Upper lobe of left lung (tissue), 6 donors: ENCODE results near the gene SAPCD2. TPM values are rescaled to one million over a fixed set of nuclear protein-coding genes. Genes with fewer than 3 reads are reported as not detected.

Source experiments
- ATAC-seq, 2 donors: fragments of 200-7000 bp; cut with Tn5 transposase; one replicate each; pipeline ENCODE4 v1.9.1; 2022; ENCODE audit warnings: mild to moderate bottlenecking in 2 of 2, moderate library complexity in 2 of 2; ENCODE audit not compliant: low FRiP score in 2 of 2
- DNase-seq, 2 donors: peaks; one replicate each; pipeline ENCODE4 v3.0.0-alpha.2; 2019 to 2020
- H3K27ac ChIP-seq, 4 donors: fragments of 200-600 bp; sonication (generic); one replicate each; pipeline ENCODE4 v1.5.1; 2016 to 2019
- H3K27me3 ChIP-seq, 4 donors: fragments of 200-600 bp; sonication (generic); one replicate each; pipeline ENCODE4 v1.5.1; 2017 to 2019
- H3K36me3 ChIP-seq, 4 donors: fragments of 200-600 bp; sonication (generic); one replicate each; pipeline ENCODE4 v1.5.1; 2016 to 2019
- H3K4me1 ChIP-seq, 4 donors: fragments of 200-600 bp; sonication (generic); one replicate each; pipeline ENCODE4 v1.5.1; 2018 to 2019
- H3K4me3 ChIP-seq, 4 donors: fragments of 200-600 bp; sonication (generic); one replicate each; pipeline ENCODE4 v1.5.1; 2017 to 2019; ENCODE audit warnings: mild to moderate bottlenecking in 2 of 4, moderate library complexity in 1 of 4
- H3K9me3 ChIP-seq, 4 donors: fragments of 200-600 bp; sonication (generic); one replicate each; pipeline ENCODE4 v1.5.1; 2018 to 2019
- CTCF ChIP-seq, 6 experiments: fragments of 450-650 bp in 4 of 6; fragments of 200-600 bp in 2 of 6; sonication (generic) in 2 of 6; IDR thresholded peaks; one replicate each; pipeline ENCODE4 v1.5.1; 2016 to 2019; ENCODE audit warnings: antibody characterized with exemption in 6 of 6
- EP300 ChIP-seq, 4 donors: sonication (generic); formaldehyde crosslinking; IDR thresholded peaks; one replicate each; pipeline ENCODE4 v1.5.1; 2017; ENCODE audit warnings: antibody characterized with exemption in 4 of 4, control low read depth in 2 of 4
- POLR2A ChIP-seq, 4 donors: fragments of 450-650 bp; IDR thresholded peaks; one replicate each; pipeline ENCODE4 v1.5.1; 2016 to 2017; ENCODE audit warnings: antibody characterized with exemption in 4 of 4, mild to moderate bottlenecking in 2 of 4
- POLR2AphosphoS5 ChIP-seq, 2 donors: sonication (generic); formaldehyde crosslinking; IDR thresholded peaks; one replicate each; pipeline ENCODE4 v1.5.1; 2017; ENCODE audit warnings: antibody characterized with exemption in 2 of 2
- WGBS, 2 donors: methylation state at CpG; one replicate each; pipeline ENCODE4 v1.1.5; 2017 to 2018; 5-methylcytosine and 5-hydroxymethylcytosine counted together
- total RNA-seq, 6 donors: library from RNA; depleted of rRNA in 4 of 6; stranded (reverse); fragments of >200 nt in 4 of 6; gene quantifications; one replicate each; pipeline versions ENCODE4 v1.1.0 to v1.2.1, GENCODE V29; 2016 to 2021
- donor health status: DM: no; HTN: no; CAD: no; lungs with moderate emphysema.
- donor health status: DM: no; HTN: yes; CAD: no; lungs with severe emphysema.

SAPCD2 gene
- total RNA-seq, 6 donors from 2014 or later = 0.69 to 6.8 (median 1.4) TPM

GRCh38 chr9:137054932-137055384 is 15.4 kb downstream of the SAPCD2 start:
- peak in 1 of 2 donors; percentile 78 for DNase-seq
- no peaks in the 10 kb centered on the region for H3K9me3 ChIP-seq
- no peak overlapping the region for H3K27ac ChIP-seq
- no peaks in the 10 kb centered on the region for H3K36me3 ChIP-seq
- no peak for TF ChIP-seq CTCF (IDR thresholded peaks at IDR 0.05)
- peaks cover 23 to 34% (median 28%) of the 10 kb centered on the region in 4 donors for H3K4me1 ChIP-seq
- peaks cover 0 to 23% (median 13%) of the 10 kb centered on the region in 4 donors for H3K27me3 ChIP-seq
- 79 to 84% methylated on average over 12 to 16 of the region's 17 CpGs for whole genome bisulfite sequencing, 2 donors
- no peak for ATAC-seq
- H3K4me3 ChIP-seq = no peak overlapping the region

- Histone ChIP-seq H3K4me1 (peaks cover 23 to 34% (median 28%) of the 10 kb centered on the region in 4 donors), H3K27ac (peak within 1 kb of the TSS in 1 of 4 donors; percentile 39)
These were observed 16.1 kb downstream of the SAPCD2 start, which contains the start of gene ENTPD2 for GRCh38 chr9:137053944-137054931. Gene ENTPD2 (minus strand): TSS chr9:137054061. CDS start chr9:137053997, 64 bp downstream.

GRCh38 chr9:137052998-137053943 is 17.1 kb downstream of the SAPCD2 start:
- peaks cover 0 to 38% (median 19%) of the 10 kb centered on the region in 4 donors for H3K27me3 ChIP-seq
- DNase-seq = peak in 1 of 2 donors; percentile 87
- TF ChIP-seq CTCF (IDR thresholded peaks at IDR 0.05) (no peak), POLR2AphosphoS5 (IDR thresholded peaks at IDR 0.05) (no peak), EP300 (IDR thresholded peaks at IDR 0.05) (no peak), POLR2A (IDR thresholded peaks at IDR 0.05) (no peak)
- no peaks in the 10 kb centered on the region for H3K36me3 ChIP-seq
- H3K9me3 ChIP-seq = no peaks in the 10 kb centered on the region
- 22 to 57% methylated on average over 11 to 34 of the region's 71 CpGs for WGBS, 2 donors
- H3K27ac ChIP-seq = no peak overlapping the region
- H3K4me3 ChIP-seq = peak overlapping the region in 3 of 4 donors; percentile 48 to 57 (median 51)
- no peak for ATAC-seq
- peaks cover 23 to 41% (median 30%) of the 10 kb centered on the region in 4 donors for H3K4me1 ChIP-seq

More at GRCh38 chr9:137053944-137054931, 16.1 kb downstream of the SAPCD2 start, which contains the start of gene ENTPD2:
- Histone ChIP-seq H3K9me3 (no peaks in the 10 kb centered on the region), H3K36me3 (no peaks in the 10 kb centered on the region), H3K4me3 (peak within 1 kb of the TSS; percentile 1 to 57 (median 50)), H3K27me3 (peaks cover 0 to 29% (median 15%) of the 10 kb centered on the region in 4 donors)
- TF ChIP-seq POLR2AphosphoS5 (IDR thresholded peaks at IDR 0.05) (no peak), CTCF (IDR thresholded peaks at IDR 0.05) (peak in 1 of 6 experiments; percentile 1), POLR2A (IDR thresholded peaks at IDR 0.05) (peak in 1 of 4 donors; percentile 12)
- 35 to 76% methylated on average over 10 to 48 of the region's 90 CpGs for WGBS, 2 donors
- DNase-seq (peak; percentile 63 to 93), ATAC-seq (no peak)

- ATAC-seq (no peak), DNase-seq (no peak)
- H3K9me3 ChIP-seq = no peaks in the 10 kb centered on the region
- H3K27ac ChIP-seq = no peak overlapping the region
- H3K27me3 ChIP-seq = peaks cover 0 to 47% (median 24%) of the 10 kb centered on the region in 4 donors
- H3K4me1 ChIP-seq = peaks cover 23 to 41% (median 30%) of the 10 kb centered on the region in 4 donors
- no peaks in the 10 kb centered on the region for H3K36me3 ChIP-seq
- 83 to 91% methylated on average over 6 to 7 of the region's 8 CpGs for WGBS, 2 donors
- H3K4me3 ChIP-seq = no peak overlapping the region
- TF ChIP-seq EP300 (IDR thresholded peaks at IDR 0.05) (no peak), CTCF (IDR thresholded peaks at IDR 0.05) (no peak), POLR2AphosphoS5 (IDR thresholded peaks at IDR 0.05) (no peak), POLR2A (IDR thresholded peaks at IDR 0.05) (no peak)
These were observed 18.1 kb downstream of the SAPCD2 start for GRCh38 chr9:137052293-137052692.
